ENCODE measurements around the gene SEC23A.
"Not testable (repeated sequence)": the region's sequence is repeated elsewhere in the genome, so short reads cannot be mapped to it uniquely, and the experiment has no call there.

DNA sequence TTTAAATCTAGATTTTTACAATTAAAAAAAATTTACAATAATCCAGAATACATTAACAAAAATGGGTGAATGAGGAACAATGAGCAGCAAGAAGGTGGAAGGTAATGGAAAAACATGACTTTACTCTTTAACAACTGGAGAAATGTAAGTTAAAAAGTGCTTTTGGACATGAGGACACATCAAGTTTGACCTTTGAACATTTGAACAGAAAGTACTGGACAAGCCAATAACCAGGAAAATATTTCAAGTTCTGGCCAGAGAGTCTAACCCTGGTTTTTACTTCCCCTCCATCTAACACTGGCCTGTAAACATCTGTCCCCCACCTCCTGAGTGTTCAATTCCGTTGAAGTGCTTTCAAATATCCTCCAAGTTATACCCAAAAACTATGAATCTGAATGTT lies 94.1 kb downstream of the SEC23A start:
- TF ChIP-seq POLR2A (IDR thresholded peaks at IDR 0.05; ENCODE audit: low read length); GATA1 (IDR thresholded peaks at IDR 0.05; ENCODE audit: low read depth, low read length): not testable (repeated sequence)
